Islet of Langerhans (tissue), 1 donor: ENCODE data around the gene TJP2.
"Not testable (repeated sequence)": the region's sequence is repeated elsewhere in the genome, so short reads cannot be mapped to it uniquely, and the experiment has no call there.

ENCODE experiments used
- FAIRE-seq: peaks from one replicate; lab custom pipeline; 2011; peaks lifted over from hg19 to GRCh38; lab: Jason Lieb, UNC

Gene TJP2

GRCh38 chr9:69158471-69158870, 15.6 kb upstream of the TJP2 start:
- FAIRE-seq: no peak

- FAIRE-seq: not testable (repeated sequence)
Measured at GRCh38 chr9:69164573-69164972, 9.5 kb upstream of the TJP2 start.

DNA sequence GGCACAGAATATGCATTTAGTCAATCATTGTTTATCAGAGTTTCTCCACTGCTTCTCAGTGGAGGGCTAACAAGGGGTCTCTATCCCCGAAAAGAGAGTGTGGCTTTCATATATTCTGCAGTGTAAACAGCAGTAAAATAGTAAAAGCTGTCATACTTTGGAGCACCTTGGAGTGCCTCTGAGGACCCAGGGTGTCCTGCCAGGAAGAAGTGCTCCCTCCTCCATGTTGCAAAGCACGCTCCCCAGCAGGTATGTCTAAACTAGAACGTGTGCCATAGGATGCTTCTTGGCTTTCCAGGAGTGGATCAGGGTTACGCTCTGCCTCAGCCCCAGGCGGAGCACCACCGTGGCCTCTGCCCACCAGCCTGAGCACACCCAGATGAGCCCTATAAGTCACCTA, 8.5 kb upstream of the TJP2 start:
- FAIRE-seq: no peak

DNA sequence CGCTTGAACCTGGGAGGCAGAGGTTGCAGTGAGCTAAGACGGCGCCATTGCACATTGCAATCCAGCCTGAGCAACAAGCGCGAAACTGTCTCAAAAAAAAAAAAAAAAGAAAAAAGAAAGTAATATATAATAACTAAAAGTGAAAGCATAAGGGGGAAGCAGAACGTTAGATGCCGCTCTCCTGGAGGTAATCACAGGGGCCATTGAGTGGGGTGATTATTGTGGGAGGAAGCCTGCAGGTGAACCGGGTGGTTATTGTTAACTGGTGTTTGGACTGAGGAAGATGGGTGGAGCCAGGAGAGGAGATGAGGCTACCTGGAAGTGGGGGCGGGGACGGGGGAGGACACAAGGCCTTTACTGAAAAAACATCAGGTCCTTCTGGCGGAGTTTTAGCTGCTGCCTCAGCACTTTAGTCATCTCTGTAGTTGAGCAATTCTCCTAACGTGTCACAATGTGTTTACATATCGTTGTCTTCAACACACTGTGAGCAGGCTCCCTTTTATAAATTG, 5.3 kb upstream of the TJP2 start:
- FAIRE-seq: no peak

DNA sequence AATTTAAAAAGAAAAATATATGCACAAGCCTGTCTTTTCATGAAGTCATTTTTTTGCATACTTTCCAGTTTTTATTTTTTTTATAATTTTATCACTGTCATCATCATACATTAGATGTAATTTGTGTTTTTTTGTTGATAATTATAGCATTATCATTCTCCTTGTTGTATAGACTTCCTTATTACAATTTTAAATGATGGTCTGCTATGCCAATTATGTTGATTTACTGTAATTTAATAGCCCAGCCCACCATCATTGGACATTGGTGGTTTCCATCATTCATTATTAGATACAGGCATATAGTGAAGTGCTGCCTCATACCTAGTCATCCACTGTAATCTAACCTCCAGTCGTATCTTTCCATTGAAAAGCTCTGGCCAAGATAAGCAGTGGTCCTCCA, 3.8 kb upstream of the TJP2 start:
- FAIRE-seq: no peak

DNA sequence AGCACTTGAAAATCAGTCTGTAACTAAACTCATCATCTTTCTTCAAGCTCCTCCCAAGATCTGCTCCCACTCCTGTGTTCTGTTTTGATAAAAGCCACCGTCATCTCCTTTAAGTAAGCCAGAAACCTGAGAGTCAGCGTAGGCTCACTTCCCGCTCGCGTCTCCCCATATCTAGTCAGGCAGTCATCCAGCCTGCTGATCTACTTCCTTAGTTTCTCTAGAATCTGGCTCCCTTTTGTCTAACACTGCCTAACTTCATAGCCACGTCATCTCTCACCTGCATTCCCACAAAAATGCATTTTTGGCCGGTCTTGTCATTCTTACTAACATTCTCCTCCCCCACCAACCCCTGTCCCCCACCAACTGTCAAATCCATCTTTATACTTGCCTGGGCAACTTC, 3.0 kb upstream of the TJP2 start:
- no peak for FAIRE-seq

DNA sequence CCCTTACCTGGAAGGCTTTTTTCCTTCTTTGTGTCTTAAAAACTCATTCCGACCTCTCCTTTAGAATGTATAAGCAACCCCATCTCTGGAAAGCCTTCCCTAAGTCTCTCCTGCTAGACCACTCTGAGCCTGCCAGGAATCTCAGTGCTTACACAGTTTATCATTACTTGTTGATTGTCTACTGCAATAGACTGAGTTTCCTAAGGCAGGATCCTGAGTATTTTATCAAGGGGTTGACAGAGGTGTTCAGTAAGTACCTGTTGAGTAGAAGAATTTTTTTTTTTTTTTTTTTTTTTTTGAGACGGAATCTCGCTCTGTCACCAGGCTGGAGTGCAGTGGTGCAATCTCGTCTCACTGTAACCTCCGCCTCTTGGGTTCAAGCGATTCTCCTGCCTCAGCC, 2.6 kb upstream of the TJP2 start:
- no peak for FAIRE-seq

DNA sequence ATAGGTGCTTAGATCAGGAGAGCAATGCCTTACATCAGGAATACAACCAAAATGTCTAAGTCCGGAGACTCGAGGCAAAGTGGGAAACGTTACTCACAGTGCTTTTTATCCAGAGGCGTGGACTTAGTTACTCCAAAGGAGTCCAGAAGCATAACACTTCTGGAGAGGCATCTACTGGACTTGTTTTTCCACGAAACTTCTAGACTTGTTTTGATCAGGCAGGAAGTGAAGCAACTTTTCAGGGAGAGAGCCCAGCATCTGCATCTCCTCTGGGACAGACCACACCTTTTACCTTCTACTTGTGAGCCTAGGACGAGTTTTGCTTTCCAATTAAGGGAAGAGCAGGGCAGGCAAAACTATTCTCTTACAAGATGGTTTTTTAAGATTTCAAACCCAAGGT, 1.2 kb upstream of the TJP2 start:
- FAIRE-seq: no peak

GRCh38 chr9:69173497-69173890, 583 bp upstream of the TJP2 start:
- FAIRE-seq: no peak

- no peak for FAIRE-seq
Measured at GRCh38 chr9:69174616-69175463, 763 bp downstream of the TJP2 start.

DNA sequence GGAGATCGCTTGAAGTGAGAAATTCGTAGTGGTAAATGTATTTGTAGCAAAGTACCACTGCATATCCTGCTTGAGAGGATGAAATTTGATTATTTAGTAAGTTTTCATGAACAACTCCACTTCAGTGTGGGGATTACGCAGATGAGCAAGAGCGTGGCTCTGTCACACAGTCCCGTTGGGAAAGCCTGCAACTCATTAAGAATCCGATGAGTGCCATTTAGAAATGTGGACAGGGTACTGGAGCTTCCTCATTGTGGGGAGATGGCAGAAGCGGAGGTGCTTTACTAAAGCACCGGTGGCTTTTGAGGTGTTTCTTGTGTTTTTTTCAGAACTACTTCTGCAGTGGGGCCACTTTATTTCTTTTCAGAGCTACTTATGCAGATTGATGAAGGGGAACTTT, 1.4 kb downstream of the TJP2 start:
- FAIRE-seq: no peak

- no peak for FAIRE-seq
Measured at GRCh38 chr9:69176471-69177171, 2.5 kb downstream of the TJP2 start.

DNA sequence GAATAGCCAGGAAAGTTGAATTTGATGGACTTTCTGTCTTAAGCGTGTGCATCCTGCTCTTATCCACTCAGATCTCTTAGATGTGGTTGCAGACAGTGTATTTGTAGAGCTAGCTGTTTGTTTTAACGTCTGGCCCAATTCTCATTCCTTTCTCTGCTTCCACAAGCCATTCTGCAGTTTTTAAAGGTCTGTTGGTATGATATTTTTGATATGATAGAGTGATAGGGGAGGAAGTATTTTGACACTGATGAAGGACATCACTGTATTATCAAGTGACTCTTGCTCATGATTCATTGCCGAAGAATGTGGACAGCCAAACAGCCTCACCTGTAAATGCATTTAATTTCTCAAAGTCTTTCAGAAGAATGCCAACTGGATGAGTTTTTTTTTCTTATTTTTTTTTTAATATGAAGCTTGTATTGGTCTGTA, 4.5 kb downstream of the TJP2 start:
- FAIRE-seq: no peak

GRCh38 chr9:69179037-69179436, 5.0 kb downstream of the TJP2 start:
- peak; percentile 84 for FAIRE-seq

- no peak for FAIRE-seq
Measured at GRCh38 chr9:69180200-69180599, 6.1 kb downstream of the TJP2 start.

DNA sequence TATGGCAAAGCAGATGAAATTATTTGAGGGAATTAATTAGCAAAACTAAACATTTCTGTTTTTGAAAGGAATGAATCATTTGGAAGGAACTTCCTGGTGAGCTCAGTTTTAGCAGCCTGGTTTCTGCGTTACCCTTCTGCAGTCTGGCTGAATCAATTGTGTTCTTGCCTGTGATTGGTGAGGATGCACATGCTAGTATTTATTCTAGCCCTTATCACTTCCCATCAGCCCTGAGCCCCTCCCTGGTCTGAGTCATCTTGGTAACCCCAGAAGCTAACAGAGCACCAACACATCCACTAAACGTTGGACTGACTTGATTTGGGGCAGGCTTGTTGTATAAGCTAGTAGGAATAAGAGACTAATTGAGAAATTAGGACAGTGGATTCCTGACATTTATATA, 6.6 kb downstream of the TJP2 start:
- peak; percentile 75 for FAIRE-seq

GRCh38 chr9:69181908-69182353, 7.9 kb downstream of the TJP2 start:
- FAIRE-seq: no peak

DNA sequence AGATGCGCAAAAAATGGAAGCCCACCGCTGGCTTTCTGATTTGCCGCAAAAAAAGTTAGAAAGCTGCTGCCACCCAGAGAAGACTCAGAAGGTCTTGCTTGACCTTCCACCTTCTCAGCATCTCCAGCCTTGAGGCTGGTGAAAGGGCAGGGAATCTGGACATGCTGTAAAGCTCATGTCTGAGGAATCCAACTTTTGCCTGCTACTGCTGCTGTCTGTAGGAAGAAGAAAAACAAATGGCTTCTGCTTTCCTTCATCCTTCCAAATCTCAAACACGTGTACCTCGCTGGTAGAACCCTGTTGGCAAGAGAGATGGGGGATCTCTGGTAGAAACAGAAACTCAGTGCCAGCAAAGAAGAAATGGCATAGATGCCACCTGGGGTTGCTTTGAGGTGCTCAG, 10.2 kb downstream of the TJP2 start:
- no peak for FAIRE-seq

DNA sequence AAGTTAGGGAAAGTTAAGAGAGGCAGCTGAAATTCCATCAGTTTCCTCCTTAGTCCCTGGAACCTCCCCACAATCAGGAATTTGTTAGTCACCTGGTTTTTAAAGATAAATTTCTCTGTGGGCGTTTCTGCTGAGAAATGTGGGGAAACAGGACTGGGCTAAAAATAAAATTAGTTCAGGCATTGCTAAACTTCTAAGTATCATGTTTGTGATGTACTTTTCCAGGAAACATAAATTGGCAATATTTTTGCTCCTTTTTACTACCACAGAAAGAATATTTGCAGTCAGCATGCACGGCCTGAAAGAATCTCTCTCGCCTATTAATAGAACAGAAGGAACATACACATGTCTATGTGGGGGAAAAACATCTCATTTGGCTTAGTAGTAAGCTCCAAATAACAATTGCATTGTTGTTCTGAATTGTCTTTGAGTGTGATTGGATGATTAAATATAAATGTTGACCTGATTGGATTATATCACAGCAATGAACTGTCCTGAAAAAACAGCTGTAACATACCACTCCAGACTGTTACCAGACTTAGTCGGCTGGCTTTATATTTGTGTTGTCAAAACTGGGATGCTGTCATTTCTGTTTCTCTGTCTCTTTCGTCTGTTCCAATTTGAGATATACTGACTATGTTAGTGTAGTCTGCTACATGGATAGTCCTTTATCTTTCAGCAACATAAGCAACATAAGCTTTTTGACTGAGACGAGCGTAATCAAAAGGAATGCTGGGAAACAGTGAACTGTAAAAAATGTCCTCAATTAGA, 12.9 kb downstream of the TJP2 start:
- FAIRE-seq: no peak

DNA sequence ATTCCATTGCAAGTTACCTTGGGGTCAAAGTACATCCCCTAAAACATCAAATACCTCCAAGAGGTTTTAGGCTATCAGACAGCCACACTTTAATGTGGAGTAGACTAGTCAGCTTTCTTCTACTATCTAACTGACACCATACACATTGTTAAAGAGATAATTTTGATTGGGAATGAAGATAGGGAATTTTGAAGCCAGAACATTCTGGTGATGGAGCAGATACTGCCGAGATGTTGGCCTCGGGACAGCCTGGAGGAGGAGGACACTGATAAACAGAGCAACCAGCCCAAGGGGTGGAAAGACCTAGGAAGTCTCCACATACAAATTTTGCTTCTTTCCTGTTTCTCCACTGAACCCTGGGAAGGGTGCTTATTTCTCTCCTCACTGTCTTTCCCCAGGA, 14.9 kb downstream of the TJP2 start:
- FAIRE-seq: no peak

GRCh38 chr9:69190086-69190862, 16.2 kb downstream of the TJP2 start:
- FAIRE-seq: no peak

- FAIRE-seq: no peak
Measured at GRCh38 chr9:69190863-69191181, 16.7 kb downstream of the TJP2 start.
